Measurements from ENCODE around the gene GAA. TPM values are rescaled to one million over a fixed set of nuclear protein-coding genes. Genes with fewer than 3 reads are reported as not detected.

GAA gene
- total RNA-seq, 4 donors from 2014 or later: 39.4 to 59.9 (median 45.3) TPM

DNA sequence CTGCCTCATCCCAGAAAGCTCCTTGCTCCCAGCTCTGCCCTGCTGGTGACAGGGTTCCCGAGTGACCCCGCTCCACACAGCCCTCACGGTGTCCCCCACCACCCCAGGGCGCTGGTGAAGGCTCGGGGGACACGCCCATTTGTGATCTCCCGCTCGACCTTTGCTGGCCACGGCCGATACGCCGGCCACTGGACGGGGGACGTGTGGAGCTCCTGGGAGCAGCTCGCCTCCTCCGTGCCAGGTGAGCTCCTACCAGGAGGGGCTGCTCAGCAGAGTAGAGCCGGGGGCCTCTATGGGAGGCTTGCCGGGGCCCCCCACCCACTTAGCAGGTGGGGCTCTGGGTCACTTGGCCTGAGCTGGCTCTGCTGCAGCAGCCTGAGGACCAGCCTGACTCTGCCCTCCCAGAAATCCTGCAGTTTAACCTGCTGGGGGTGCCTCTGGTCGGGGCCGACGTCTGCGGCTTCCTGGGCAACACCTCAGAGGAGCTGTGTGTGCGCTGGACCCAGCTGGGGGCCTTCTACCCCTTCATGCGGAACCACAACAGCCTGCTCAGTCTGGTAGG, 11.2 kb downstream of the GAA start:
- no peaks in the 10 kb centered on the region for H3K9me3 ChIP-seq
- no peaks in the 10 kb centered on the region for H3K27me3 ChIP-seq
- H3K36me3 ChIP-seq: peaks cover 38% of the 10 kb centered on the region
- H3K4me3 ChIP-seq: no peak overlapping the region
- TF ChIP-seq EP300 (IDR thresholded peaks at IDR 0.05) (no peak), POLR2A (IDR thresholded peaks at IDR 0.05) (no peak), POLR2AphosphoS5 (IDR thresholded peaks at IDR 0.05) (no peak)
- TF ChIP-seq, protein P1, sequence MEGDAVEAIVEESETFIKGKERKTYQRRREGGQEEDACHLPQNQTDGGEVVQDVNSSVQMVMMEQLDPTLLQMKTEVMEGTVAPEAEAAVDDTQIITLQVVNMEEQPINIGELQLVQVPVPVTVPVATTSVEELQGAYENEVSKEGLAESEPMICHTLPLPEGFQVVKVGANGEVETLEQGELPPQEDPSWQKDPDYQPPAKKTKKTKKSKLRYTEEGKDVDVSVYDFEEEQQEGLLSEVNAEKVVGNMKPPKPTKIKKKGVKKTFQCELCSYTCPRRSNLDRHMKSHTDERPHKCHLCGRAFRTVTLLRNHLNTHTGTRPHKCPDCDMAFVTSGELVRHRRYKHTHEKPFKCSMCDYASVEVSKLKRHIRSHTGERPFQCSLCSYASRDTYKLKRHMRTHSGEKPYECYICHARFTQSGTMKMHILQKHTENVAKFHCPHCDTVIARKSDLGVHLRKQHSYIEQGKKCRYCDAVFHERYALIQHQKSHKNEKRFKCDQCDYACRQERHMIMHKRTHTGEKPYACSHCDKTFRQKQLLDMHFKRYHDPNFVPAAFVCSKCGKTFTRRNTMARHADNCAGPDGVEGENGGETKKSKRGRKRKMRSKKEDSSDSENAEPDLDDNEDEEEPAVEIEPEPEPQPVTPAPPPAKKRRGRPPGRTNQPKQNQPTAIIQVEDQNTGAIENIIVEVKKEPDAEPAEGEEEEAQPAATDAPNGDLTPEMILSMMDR (IDR thresholded peaks at IDR 0.05): no peak
- peak; percentile 52 to 59 for DNase-seq (ENCODE audit: low spot score in 2 of 2)
- no peak overlapping the region for H3K27ac ChIP-seq
- 97% methylated on average over 5 of the region's 24 CpGs for WGBS
- H3K4me1 ChIP-seq: peaks cover 10% of the 10 kb centered on the region

DNA sequence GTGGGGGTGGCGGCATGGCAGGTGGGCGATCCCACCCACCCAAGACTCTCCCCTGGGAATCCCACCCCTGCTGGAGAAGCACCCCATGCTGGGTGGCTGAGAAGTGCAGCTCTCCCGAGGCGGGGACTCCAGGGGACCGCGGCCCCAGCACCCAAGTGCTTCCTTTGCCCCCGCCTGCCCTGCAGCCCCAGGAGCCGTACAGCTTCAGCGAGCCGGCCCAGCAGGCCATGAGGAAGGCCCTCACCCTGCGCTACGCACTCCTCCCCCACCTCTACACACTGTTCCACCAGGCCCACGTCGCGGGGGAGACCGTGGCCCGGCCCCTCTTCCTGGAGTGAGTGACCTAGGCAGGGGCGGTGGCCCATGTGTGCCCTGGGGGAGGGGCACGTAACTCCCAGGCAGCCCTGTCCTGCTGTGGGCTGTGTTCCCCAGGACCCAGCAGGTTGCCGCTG, 11.7 kb downstream of the GAA start:
- H3K9me3 ChIP-seq: no peaks in the 10 kb centered on the region
- no peaks in the 10 kb centered on the region for H3K27me3 ChIP-seq
- no peak overlapping the region for H3K27ac ChIP-seq
- 90% methylated on average over 1 of the region's 20 CpGs for WGBS
- H3K36me3 ChIP-seq: peaks cover 41% of the 10 kb centered on the region
- peak; percentile 51 to 64 for DNase-seq (ENCODE audit: low spot score in 2 of 2)
- no peak overlapping the region for H3K4me3 ChIP-seq
- TF ChIP-seq POLR2A (IDR thresholded peaks at IDR 0.05): no peak
- H3K4me1 ChIP-seq: peaks cover 10% of the 10 kb centered on the region

DNA sequence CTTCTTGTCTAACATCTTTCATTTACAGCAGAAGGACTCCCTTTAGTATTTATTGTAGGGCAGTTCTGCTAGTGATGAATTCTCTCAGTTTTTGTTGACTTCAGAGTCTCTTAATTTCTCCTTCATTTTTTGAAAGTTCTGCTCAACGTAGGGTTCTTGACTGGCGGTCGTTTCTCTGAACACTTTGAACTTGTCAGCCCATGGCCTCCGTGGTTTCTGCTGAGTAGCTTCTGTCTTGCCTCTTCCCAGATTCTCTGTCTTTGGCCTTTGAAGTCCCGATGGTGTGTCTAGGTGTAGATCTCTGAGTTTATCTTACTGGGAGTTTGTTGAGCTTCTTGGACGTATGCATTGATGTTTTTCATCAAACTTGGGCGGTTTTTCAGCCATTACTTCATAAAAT, 13.4 kb downstream of the GAA start:
- 93% methylated on average over 7 of the region's 7 CpGs for WGBS
- Histone ChIP-seq H3K36me3 (peaks cover 52% of the 10 kb centered on the region), H3K27ac (no peak overlapping the region), H3K27me3 (no peaks in the 10 kb centered on the region), H3K4me3 (no peak overlapping the region), H3K4me1 (peaks cover 5% of the 10 kb centered on the region), H3K9me3 (no peaks in the 10 kb centered on the region)
- peak in 1 of 2 donors; percentile 55 for DNase-seq (ENCODE audit: low spot score in 2 of 2)
- TF ChIP-seq POLR2A (IDR thresholded peaks at IDR 0.05) (no peak), POLR2AphosphoS5 (IDR thresholded peaks at IDR 0.05) (no peak), EP300 (IDR thresholded peaks at IDR 0.05) (no peak)
- TF ChIP-seq, protein P1 (IDR thresholded peaks at IDR 0.05): no peak

DNA sequence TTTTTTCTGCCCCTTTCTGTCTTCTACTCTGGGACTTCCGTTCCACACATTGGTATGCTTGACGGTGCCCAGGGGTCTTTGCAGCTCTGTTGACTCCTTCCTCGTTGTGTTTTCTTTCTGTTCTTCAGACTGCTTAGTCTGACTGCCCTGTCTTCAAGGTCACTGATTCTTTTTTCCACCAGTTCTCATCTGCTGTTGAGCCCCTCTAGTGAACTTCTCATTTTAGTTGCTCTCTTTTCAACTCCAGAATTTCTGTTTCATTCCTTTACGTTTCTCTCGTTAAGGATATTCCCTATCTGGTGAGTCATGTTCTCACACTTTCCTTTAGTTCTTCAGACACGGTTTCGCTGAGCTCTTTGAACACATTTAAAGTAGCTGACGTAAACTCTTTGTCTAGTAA, 13.8 kb downstream of the GAA start:
- peak in 1 of 2 donors; percentile 4 for DNase-seq (ENCODE audit: low spot score in 2 of 2)
- H3K27ac ChIP-seq: no peak overlapping the region
- 93% methylated on average over 8 of the region's 8 CpGs for WGBS
- TF ChIP-seq POLR2AphosphoS5 (IDR thresholded peaks at IDR 0.05) (no peak), POLR2A (IDR thresholded peaks at IDR 0.05) (no peak), EP300 (IDR thresholded peaks at IDR 0.05) (no peak)
- TF ChIP-seq, protein P1 (IDR thresholded peaks at IDR 0.05): no peak
- peaks cover under 1% of the 10 kb centered on the region for H3K4me1 ChIP-seq
- H3K9me3 ChIP-seq: no peaks in the 10 kb centered on the region
- H3K36me3 ChIP-seq: peaks cover 49% of the 10 kb centered on the region
- H3K27me3 ChIP-seq: no peaks in the 10 kb centered on the region
- H3K4me3 ChIP-seq: no peak overlapping the region

DNA sequence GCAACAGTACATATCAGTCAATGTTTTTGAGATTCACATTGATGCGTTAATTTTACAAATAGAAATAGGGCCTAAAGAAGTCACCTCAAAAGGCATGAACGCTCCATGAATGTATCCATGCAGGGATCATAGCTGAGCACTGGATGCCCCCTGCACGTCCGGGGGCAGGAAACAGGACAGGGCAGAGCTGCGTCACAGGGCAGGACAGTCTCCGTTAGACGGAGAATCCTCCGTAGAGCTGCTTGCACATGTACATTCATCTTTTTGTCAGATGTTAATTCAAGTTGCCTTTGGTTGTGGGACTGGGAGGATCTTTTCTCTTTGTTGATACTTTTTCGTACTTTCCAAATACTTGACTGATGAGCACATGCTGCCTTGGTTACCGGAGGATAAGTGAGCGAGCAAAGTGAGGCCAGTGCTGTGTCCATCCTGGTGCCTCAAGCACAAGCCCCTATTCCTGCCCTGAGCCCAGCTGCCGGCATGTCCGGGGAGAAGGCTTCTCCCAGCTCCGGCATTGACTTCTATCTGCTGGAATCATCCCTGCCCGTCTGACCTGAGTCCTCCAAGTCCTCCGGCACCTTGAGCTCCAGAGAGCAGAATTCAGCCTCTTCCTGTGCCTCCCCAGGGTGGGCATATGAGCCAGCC, 15.0 kb downstream of the GAA start:
- WGBS: 78% methylated on average over 16 of the region's 16 CpGs

More for the DNA sequence above, 15.0 kb downstream of the GAA start:
- no peaks in the 10 kb centered on the region for H3K4me1 ChIP-seq
- peak; percentile 28 to 37 for DNase-seq (ENCODE audit: low spot score in 2 of 2)
- no peaks in the 10 kb centered on the region for H3K9me3 ChIP-seq
- no peaks in the 10 kb centered on the region for H3K27me3 ChIP-seq
- peaks cover 45% of the 10 kb centered on the region for H3K36me3 ChIP-seq
- H3K4me3 ChIP-seq: no peak overlapping the region
- no peak overlapping the region for H3K27ac ChIP-seq
- TF ChIP-seq, protein P1 (IDR thresholded peaks at IDR 0.05): no peak
- TF ChIP-seq POLR2AphosphoS5 (IDR thresholded peaks at IDR 0.05) (no peak), EP300 (IDR thresholded peaks at IDR 0.05) (no peak), POLR2A (IDR thresholded peaks at IDR 0.05) (no peak)
